Fibroblast of mammary gland (primary cell): ENCODE measurements around the gene BCAP29.

Experiments used
- DNase-seq: peaks from one replicate; pipeline ENCODE4 v3.0.0-alpha.2; 2010; ENCODE audit warnings: low read depth
- H3K4me3 ChIP-seq: 2 replicates; pipeline ENCODE4 v1.5.1; 2011; ENCODE audit warnings: low read depth, mild to moderate bottlenecking, low read length, moderate library complexity; ENCODE audit not compliant: control insufficient read depth
- TF ChIP-seq, protein P1 (sequence below): conservative IDR thresholded peaks from 2 replicates; pipeline ENCODE4 v1.5.1; 2011; ENCODE audit warnings: low read depth, low read length, inconsistent platforms; ENCODE audit not compliant: control insufficient read depth, insufficient read depth

The BCAP29 gene

GRCh38 chr7:107544848-107545591 lies 35.0 kb upstream of the BCAP29 start:
- no peak overlapping the region for H3K4me3 ChIP-seq
- TF ChIP-seq, protein P1, sequence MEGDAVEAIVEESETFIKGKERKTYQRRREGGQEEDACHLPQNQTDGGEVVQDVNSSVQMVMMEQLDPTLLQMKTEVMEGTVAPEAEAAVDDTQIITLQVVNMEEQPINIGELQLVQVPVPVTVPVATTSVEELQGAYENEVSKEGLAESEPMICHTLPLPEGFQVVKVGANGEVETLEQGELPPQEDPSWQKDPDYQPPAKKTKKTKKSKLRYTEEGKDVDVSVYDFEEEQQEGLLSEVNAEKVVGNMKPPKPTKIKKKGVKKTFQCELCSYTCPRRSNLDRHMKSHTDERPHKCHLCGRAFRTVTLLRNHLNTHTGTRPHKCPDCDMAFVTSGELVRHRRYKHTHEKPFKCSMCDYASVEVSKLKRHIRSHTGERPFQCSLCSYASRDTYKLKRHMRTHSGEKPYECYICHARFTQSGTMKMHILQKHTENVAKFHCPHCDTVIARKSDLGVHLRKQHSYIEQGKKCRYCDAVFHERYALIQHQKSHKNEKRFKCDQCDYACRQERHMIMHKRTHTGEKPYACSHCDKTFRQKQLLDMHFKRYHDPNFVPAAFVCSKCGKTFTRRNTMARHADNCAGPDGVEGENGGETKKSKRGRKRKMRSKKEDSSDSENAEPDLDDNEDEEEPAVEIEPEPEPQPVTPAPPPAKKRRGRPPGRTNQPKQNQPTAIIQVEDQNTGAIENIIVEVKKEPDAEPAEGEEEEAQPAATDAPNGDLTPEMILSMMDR = no peak
- DNase-seq = no peak

DNA sequence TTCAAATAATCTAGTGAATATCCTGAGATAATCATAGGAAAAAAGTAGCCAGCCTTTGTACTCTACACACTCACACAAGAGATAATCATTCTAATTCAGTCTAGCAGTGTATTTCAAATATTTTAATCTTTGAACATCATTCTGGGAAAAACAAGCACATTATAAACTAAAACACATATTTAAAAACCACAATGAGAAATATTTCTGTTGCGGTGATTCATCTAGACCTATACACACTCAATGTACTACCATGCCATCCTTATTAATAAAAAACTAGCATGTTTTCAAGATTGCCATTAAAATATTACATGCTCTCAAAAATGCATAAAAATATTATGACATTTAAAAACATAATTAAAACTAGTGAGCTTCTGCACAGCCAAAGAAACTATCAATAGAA lies 28.1 kb upstream of the BCAP29 start:
- TF ChIP-seq, protein P1 = no peak
- peak; percentile 33 for DNase-seq
- H3K4me3 ChIP-seq = no peak overlapping the region

GRCh38 chr7:107555893-107556292 lies 24.2 kb upstream of the BCAP29 start:
- TF ChIP-seq, protein P1 = no peak
- DNase-seq = no peak
- no peak overlapping the region for H3K4me3 ChIP-seq

GRCh38 chr7:107559864-107560263 lies 20.2 kb upstream of the BCAP29 start:
- no peak overlapping the region for H3K4me3 ChIP-seq
- DNase-seq = peak; percentile 79
- TF ChIP-seq, protein P1 = no peak

DNA sequence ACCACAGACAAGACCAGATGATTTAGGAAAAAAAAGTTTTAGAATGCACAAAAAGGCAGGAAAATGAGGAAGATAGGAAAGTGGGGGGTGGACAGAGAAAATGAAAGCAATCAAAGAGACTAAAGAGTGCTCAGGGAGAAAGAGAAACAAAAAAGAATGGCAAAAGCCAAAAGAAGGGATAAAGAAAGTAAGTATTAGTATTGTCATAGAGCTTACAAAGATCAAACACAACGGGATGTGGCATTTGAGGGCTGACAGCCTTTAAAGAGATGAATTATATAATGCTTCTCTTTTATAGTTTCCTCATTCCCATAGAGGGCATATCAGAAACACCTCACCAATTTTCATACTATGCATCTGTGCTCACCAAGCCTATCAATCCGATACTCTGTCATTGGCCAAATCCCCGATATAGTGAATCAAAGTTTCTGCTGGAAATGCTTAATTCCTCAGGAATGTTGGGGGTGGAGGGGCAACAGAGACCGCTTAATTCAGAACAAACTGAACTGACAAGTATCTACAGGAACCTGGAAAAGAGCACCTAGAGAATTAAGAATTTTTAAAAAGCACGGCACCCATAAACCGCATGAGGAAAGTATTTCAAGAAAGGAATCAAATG lies 19.0 kb upstream of the BCAP29 start:
- TF ChIP-seq, protein P1 = no peak
- no peak overlapping the region for H3K4me3 ChIP-seq
- peak; percentile 27 for DNase-seq

GRCh38 chr7:107563081-107563774 lies 16.8 kb upstream of the BCAP29 start:
- TF ChIP-seq, protein P1 = no peak
- no peak for DNase-seq
- peak overlapping the region; percentile 89 for H3K4me3 ChIP-seq
